Mesothelial cell of epicardium (in vitro differentiated cells): ENCODE results near the gene GCDH. TPM values are rescaled to one million over a fixed set of nuclear protein-coding genes. Genes with fewer than 3 reads are reported as not detected.
A peak's percentile ranks its signal among the peaks of the same experiment; 100 is the strongest.

ENCODE experiments used
- DNase-seq, 2 experiments: peaks; one replicate each; pipeline ENCODE4 v3.0.0; 2021; ENCODE audit warnings: low spot score in 2 of 2; ENCODE audit not compliant: unreplicated experiment in 2 of 2
- H3K27ac Mint-ChIP-seq: 2 replicates; pipeline ENCODE4 v1.8.0; 2021; ENCODE audit warnings: mixed read lengths
- H3K27me3 Mint-ChIP-seq: 2 replicates; pipeline ENCODE4 v1.8.0; 2021; ENCODE audit warnings: low read depth, mixed read lengths
- H3K36me3 Mint-ChIP-seq: 2 replicates; pipeline ENCODE4 v1.8.0; 2021; ENCODE audit warnings: mixed read lengths
- H3K4me1 Mint-ChIP-seq: 2 replicates; pipeline ENCODE4 v1.8.0; 2021; ENCODE audit warnings: mixed read lengths
- H3K4me3 Mint-ChIP-seq: 2 replicates; pipeline ENCODE4 v1.8.0; 2021; ENCODE audit warnings: mild to moderate bottlenecking, moderate library complexity, mixed read lengths
- H3K9me3 Mint-ChIP-seq: 2 replicates; pipeline ENCODE4 v1.8.0; 2021; ENCODE audit warnings: mixed read lengths
- CTCF ChIP-seq: fragments of 200-600 bp; sonication (generic); IDR thresholded peaks from one replicate; pipeline ENCODE4 v1.5.0; 2021; ENCODE audit warnings: antibody characterized with exemption; ENCODE audit not compliant: unreplicated experiment
- total RNA-seq: library from RNA; stranded (reverse); gene quantifications from 3 replicates; pipeline ENCODE4 v1.2.1, GENCODE V29; 2021

GCDH gene
- total RNA-seq, 1 donor from 2014 or later = 31.5 TPM

GRCh38 chr19:12868540-12869112, 22.3 kb upstream of the GCDH start:
- no peak for DNase-seq
- Mint-ChIP-seq H3K36me3 (peaks cover 15% of the 10 kb centered on the region), H3K4me1 (peaks cover 7% of the 10 kb centered on the region), H3K9me3 (peaks cover 5% of the 10 kb centered on the region), H3K4me3 (peak overlapping the region; percentile 5), H3K27ac (no peak overlapping the region), H3K27me3 (peaks cover under 1% of the 10 kb centered on the region)
- no peak for TF ChIP-seq CTCF

- Mint-ChIP-seq H3K4me1 (peaks cover 4% of the 10 kb centered on the region), H3K27me3 (no peaks in the 10 kb centered on the region), H3K4me3 (no peak overlapping the region), H3K36me3 (peaks cover 21% of the 10 kb centered on the region), H3K27ac (no peak overlapping the region), H3K9me3 (peaks cover 5% of the 10 kb centered on the region)
- no peak for DNase-seq
- TF ChIP-seq CTCF = no peak
These were observed 19.3 kb upstream of the GCDH start for GRCh38 chr19:12871681-12872080.

- Mint-ChIP-seq H3K36me3 (peaks cover 21% of the 10 kb centered on the region), H3K4me1 (peaks cover under 1% of the 10 kb centered on the region), H3K4me3 (no peak overlapping the region), H3K9me3 (peaks cover 5% of the 10 kb centered on the region), H3K27me3 (no peaks in the 10 kb centered on the region), H3K27ac (no peak overlapping the region)
- no peak for TF ChIP-seq CTCF
- DNase-seq = no peak
These were observed 18.7 kb upstream of the GCDH start for GRCh38 chr19:12872255-12872654.

GRCh38 chr19:12872941-12873890, 17.7 kb upstream of the GCDH start:
- Mint-ChIP-seq H3K4me1 (no peaks in the 10 kb centered on the region), H3K36me3 (peaks cover 21% of the 10 kb centered on the region)
- no peak for DNase-seq

More at GRCh38 chr19:12872941-12873890, 17.7 kb upstream of the GCDH start:
- Mint-ChIP-seq H3K27ac (no peak overlapping the region), H3K4me3 (no peak overlapping the region), H3K27me3 (no peaks in the 10 kb centered on the region), H3K9me3 (peaks cover 5% of the 10 kb centered on the region)
- no peak for TF ChIP-seq CTCF
